HPDE6-E6E7 (cell line): ENCODE data around the gene SH2D2A.

Source experiments
- DNase-seq: peaks from one replicate; pipeline ENCODE4 v3.0.0; 2011; ENCODE audit warnings: missing footprints; ENCODE audit errors: extremely low spot score

The SH2D2A gene

GRCh38 chr1:156816561-156817328 is at the start of gene SH2D2A:
SH2D2A (minus strand) TSS chr1:156816848; CDS start chr1:156816708, 140 bp downstream.
- no peak for DNase-seq

DNA sequence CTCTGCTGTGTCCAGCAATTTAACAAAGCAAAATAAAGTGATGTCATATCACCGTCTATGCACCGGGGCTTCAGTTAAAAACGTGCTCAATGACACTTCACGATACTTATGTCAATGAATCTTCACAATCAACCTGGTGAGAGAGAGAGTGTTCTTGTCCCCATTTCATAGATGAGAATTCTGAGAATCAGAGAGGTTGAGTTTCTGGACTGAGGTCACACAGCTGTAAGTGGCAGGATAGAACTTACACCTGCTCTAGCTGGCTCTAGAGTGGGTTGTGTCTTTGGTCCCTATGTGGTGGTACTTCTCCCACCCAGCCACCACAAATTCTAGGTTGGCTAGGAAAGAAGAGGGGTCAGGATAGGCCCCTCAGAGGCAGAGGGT is 49.2 kb upstream of the SH2D2A start:
- no peak for DNase-seq

GRCh38 chr1:156865258-156865657 is 48.6 kb upstream of the SH2D2A start:
- DNase-seq = no peak

DNA sequence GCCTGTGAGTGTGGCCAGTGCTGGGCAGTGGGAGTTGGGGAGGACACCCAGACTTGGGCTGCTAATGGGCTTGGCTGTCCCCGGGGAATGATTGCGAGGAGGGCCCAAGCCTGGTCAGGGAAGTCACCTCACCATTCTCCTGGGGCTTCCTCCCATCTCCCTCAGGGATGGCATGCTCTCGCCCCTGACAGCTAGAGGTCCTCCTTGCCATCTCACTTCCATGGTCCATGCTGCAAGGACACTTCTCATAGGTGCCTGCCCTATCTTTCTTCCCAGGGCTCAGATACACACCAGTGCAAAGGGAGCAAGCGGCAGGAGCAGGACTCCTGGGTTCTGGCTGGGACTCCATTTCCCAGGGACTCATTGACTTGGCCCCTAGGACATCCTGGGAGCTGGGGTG is 48.1 kb upstream of the SH2D2A start:
- no peak for DNase-seq

DNA sequence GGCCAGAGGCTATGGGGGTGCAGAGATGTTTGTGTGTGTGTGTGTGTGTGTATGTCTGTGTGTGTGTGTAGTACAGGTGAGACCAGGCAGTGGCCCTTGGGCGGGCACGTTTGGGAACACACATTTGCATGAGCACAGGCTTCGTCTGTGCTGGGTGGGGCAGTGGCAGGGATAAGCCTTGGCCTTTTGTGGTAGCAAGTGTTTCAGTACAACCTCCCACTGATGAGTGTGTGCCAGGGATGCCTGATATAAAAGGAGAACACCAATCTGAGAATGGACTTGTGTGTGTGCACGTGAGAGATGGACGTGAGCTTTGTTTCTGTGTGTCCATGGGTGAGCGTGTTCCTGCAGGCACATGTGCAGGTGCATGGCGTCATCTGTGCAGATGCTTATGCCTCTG is 47.0 kb upstream of the SH2D2A start:
- DNase-seq = no peak

GRCh38 chr1:156862997-156863599 is 46.5 kb upstream of the SH2D2A start:
- no peak for DNase-seq

- DNase-seq = no peak
Measured at GRCh38 chr1:156862584-156862983, 45.9 kb upstream of the SH2D2A start.

GRCh38 chr1:156860628-156861423 is 44.2 kb upstream of the SH2D2A start, which contains the start of gene NTRK1:
NTRK1 (plus strand) TSS chr1:156860865; CDS start chr1:156860935, 70 bp downstream.
- DNase-seq = no peak

- DNase-seq = no peak
Measured at GRCh38 chr1:156860113-156860627, 43.5 kb upstream of the SH2D2A start.

DNA sequence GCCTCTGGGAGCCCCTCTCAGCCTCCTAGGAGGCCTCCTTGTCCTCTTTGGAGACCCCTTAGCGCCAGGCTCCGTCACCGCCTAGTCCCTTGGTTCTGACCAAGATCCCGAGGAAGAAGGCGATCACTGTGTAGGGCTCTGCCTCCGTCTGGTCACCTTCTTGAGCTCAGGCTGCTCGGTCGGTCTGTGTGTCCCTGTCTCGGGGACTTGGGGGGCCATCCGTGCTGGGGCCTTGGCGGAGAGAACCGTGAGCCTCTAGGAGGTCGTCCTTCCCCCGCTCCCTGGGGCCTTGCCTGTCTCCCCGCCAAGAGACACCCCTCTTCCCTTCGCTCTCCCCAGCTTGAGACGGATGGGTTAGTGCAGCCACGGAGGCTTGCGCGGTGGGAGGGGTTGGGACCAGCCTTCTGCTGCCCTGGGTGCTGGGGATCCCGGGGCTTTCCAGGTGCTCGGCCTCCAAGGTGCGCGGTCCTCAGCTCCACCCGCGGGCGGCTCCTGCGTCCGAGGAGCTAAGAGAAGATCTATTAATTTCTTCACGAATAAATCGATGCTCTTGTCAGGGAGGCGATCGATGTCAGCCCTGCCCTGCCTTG is 43.0 kb upstream of the SH2D2A start:
- no peak for DNase-seq

DNA sequence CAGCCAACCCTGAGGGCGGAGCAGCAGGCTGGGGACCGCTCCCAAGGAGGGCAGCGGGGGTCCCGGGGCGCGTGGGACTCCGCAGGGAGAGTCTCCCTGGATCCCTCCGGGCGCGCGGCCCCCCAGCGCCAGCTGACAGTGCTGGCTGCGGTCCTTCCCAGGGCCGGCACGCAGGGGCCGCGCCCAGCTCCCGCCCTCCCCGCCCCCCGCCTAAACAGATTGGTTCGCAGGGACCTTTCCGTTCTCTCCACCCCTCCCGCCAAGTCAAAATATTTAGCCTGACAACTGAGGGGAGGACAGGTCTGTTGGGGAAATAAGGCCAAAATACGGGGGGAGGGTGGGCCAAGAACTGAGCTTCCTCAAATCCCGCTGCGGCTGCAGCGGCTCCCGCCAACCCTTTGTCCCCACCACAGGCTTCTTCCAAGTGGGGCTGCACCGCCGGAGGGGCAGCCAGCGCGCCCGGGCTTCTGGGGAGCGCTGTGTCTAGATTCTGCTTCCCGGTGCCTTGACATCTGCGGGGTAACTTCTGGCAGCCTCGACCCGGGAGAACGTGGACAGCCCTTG is 42.4 kb upstream of the SH2D2A start, which contains the start of gene INSRR:
Gene INSRR (minus strand): TSS at position 159 of the 564 bp plus-strand sequence. CDS start 496 bp downstream, outside the sequence.
- no peak for DNase-seq

- DNase-seq = no peak
Measured at GRCh38 chr1:156858555-156858956, 41.9 kb upstream of the SH2D2A start.

DNA sequence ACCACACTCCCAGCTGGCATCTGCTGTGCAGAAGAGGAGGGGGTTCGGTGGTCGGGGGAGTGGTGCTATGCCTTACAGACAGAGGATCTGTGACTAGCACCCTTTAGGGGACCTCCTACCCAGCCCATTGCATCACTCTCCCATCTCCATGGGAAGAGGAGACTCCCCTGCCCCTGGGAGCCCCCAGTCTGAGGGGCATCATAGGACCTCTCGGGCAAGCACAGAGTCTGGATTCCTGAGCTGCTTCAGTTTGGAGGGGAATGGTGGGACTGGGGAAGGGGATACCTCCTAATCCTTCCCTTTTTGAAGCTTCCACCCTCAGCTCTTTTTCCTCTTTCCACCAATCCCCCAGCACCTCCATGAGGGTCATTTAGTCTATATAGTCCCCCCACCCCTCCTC is 40.9 kb upstream of the SH2D2A start:
- DNase-seq = no peak

DNA sequence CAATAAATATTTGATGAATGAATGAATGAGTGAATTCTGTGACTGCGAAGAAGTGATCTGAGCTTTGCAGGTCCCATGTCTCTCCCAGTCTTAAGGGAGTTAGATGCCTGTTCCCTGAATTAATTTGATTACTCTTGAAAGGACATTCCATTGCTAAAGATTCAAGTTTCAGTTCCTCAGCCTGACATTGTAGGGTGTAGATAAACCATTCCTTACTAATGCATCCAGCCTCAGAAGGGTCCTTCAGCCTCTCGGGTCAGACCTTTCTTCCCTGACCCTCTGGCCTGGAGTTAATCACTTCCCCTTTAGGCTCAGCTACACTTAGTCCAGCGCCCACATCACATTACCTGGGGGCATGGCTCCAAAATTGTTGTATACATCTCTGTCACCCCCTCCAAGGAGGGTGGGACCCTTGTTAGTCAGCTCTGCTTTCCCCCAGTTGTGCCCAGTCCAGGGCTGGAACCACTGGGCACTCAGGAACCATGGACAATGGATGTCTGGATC is 39.7 kb upstream of the SH2D2A start:
- no peak for DNase-seq

DNA sequence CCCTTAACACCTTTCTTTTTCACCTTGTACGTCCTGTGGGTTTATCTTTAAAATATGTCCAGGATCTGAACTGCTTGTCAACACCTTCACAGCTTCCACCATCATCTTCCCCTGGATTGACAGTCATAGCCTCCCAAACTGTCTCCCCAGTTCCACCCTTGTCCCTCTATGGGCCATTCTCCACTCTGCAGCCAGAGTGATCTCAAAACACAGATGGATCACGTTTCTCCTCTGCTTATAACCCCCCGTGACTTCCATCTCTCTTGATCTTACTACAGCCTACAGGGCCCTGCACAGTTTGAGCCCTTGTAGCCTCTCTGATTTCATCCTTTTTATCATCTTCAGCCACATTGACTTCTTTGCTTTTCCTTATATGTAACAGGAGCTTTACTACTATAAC is 38.0 kb upstream of the SH2D2A start:
- DNase-seq = no peak

GRCh38 chr1:156853761-156854160 is 37.1 kb upstream of the SH2D2A start:
- DNase-seq = no peak

GRCh38 chr1:156852418-156852874 is 35.8 kb upstream of the SH2D2A start:
- DNase-seq = no peak

DNA sequence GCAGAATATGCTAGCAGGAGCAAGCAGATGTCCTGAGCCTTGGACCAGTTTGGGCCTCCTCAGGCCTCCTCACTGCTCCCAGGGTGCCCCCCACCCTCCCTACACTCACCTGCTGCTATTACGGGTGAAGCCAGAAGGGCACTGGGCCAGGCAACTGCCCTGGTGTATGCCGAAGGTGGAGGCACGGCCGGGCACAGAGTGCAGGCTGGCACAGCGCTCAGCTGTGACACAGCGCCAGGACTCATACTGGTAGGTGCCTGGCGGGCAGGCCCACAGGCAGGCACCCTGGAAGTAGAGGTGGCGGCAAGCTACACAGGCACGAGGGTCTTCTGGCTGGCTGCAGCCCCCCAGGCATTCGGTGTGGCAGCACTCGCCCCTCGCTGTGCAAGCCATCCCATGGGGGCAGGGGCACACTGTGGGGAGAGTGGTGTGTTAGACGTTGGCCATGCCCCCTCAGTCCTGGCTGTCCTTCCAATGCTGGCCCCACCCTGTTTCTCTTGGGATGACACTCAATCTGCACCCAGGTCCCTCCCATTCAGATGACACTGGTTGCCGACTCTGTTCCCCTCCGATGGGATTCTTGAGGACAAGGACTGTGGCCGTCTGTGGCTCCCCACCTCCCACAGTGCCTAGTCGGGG is 35.2 kb upstream of the SH2D2A start:
- DNase-seq = no peak

GRCh38 chr1:156849151-156849496 is 32.5 kb upstream of the SH2D2A start:
- DNase-seq = no peak

DNA sequence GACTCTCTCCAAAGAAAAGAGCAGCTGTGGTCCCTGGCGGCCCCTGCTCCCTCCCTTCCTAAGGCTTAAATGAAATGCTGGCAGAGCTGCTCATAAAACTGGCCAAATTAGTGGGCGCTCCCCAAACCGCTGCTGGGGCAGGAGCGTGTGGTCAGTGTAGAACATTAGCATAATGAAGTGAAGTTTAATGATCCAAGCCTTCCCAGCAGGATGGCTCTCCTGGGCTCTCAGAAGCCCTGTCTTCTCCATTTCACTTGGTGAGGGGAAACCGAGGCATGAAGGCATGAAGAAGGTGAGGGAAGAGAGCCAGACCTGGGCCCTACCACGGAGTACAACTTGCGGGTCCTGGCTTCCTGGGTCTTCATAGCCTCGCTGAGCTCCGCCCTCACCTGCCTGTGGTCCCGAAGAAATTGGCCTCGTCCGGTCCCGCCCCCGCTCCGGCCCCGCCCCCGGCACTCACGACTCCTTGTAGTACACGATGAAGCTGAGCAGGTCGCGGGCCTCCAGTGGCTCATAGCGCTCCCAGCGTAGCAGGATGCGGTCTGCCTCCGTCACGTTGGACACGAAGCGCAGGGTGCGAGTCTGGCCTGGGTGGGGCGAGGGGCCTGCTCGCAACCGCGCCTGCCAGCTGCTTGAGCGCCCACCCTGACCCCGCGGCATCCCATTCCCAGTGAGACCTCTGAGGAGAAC is 32.0 kb upstream of the SH2D2A start:
- no peak for DNase-seq
